ENCODE measurements around the gene HUNK. TPM values are rescaled to one million over a fixed set of nuclear protein-coding genes. Genes with fewer than 3 reads are reported as not detected.

Gene HUNK
- total and polyA plus RNA-seq, 2 experiments from 2014 or later: 1.6 to 5.1 TPM

DNA sequence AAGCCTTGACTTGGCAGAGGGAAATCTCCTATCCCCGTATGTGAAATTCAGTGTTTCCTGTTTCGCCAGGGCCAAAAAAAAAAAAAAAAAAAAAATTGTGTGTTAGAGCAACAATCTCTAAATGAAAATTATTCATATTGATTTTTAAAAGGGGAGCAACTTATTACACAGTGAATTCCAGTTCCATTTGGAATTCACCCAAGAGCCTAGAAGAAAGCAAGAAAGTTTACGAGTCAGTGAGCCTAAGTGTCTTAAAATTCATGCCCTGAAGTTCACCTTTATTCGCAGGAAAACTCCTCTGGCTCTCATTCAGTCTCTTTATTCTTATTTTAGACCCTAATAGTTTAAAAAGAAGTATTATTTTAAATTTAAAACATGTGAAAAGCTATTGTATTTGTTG is 42.1 kb upstream of the HUNK start (continued):
- TF ChIP-seq, protein P1, sequence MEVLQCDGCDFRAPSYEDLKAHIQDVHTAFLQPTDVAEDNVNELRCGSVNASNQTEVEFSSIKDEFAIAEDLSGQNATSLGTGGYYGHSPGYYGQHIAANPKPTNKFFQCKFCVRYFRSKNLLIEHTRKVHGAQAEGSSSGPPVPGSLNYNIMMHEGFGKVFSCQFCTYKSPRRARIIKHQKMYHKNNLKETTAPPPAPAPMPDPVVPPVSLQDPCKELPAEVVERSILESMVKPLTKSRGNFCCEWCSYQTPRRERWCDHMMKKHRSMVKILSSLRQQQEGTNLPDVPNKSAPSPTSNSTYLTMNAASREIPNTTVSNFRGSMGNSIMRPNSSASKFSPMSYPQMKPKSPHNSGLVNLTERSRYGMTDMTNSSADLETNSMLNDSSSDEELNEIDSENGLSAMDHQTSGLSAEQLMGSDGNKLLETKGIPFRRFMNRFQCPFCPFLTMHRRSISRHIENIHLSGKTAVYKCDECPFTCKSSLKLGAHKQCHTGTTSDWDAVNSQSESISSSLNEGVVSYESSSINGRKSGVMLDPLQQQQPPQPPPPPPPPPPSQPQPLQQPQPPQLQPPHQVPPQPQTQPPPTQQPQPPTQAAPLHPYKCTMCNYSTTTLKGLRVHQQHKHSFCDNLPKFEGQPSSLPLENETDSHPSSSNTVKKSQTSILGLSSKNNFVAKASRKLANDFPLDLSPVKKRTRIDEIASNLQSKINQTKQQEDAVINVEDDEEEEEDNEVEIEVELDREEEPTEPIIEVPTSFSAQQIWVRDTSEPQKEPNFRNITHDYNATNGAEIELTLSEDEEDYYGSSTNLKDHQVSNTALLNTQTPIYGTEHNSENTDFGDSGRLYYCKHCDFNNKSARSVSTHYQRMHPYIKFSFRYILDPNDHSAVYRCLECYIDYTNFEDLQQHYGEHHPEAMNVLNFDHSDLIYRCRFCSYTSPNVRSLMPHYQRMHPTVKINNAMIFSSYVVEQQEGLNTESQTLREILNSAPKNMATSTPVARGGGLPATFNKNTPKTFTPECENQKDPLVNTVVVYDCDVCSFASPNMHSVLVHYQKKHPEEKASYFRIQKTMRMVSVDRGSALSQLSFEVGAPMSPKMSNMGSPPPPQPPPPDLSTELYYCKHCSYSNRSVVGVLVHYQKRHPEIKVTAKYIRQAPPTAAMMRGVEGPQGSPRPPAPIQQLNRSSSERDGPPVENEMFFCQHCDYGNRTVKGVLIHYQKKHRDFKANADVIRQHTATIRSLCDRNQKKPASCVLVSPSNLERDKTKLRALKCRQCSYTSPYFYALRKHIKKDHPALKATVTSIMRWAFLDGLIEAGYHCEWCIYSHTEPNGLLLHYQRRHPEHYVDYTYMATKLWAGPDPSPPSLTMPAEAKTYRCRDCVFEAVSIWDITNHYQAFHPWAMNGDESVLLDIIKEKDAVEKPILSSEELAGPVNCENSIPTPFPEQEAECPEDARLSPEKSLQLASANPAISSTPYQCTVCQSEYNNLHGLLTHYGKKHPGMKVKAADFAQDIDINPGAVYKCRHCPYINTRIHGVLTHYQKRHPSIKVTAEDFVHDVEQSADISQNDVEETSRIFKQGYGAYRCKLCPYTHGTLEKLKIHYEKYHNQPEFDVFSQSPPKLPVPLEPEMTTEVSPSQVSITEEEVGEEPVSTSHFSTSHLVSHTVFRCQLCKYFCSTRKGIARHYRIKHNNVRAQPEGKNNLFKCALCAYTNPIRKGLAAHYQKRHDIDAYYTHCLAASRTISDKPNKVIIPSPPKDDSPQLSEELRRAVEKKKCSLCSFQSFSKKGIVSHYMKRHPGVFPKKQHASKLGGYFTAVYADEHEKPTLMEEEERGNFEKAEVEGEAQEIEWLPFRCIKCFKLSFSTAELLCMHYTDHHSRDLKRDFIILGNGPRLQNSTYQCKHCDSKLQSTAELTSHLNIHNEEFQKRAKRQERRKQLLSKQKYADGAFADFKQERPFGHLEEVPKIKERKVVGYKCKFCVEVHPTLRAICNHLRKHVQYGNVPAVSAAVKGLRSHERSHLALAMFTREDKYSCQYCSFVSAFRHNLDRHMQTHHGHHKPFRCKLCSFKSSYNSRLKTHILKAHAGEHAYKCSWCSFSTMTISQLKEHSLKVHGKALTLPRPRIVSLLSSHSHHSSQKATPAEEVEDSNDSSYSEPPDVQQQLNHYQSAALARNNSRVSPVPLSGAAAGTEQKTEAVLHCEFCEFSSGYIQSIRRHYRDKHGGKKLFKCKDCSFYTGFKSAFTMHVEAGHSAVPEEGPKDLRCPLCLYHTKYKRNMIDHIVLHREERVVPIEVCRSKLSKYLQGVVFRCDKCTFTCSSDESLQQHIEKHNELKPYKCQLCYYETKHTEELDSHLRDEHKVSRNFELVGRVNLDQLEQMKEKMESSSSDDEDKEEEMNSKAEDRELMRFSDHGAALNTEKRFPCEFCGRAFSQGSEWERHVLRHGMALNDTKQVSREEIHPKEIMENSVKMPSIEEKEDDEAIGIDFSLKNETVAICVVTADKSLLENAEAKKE (CRISPR knock-in tag; IDR thresholded peaks at IDR 0.05): no peak
- no peak for TF ChIP-seq EZH2 (IDR thresholded peaks at IDR 0.05; ENCODE audit: low read depth, unreplicated experiment)

DNA sequence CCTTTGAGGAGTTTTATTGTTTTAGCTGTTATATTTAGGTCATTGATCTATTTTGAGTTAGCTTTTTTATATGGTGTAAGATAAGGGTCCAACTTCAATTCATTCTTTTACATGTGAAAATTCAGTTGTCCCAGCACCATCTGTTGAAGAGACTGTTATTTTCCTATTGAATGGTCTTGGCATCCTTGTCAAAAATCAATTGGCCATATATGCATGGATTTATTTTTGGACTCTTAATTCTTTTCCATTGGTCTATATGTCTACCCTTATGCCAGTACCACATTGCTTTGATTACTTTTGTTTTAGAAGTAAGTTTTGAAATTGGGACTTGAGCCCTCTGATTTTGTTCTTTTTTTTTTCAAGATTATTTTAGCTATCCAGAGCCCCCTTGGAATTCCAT is 35.8 kb upstream of the HUNK start:
- H3F3A ChIP-seq (replicated peaks; ENCODE audit: low read depth): no peaks in the 10 kb centered on the region

More for the DNA sequence above, 35.8 kb upstream of the HUNK start:
- peaks cover 2% of the 10 kb centered on the region for H3K27me3 Mint-ChIP-seq (ENCODE audit: insufficient read depth, low read depth, poor library complexity)
- ATAC-seq: no peak
- H3K27ac Mint-ChIP-seq: no peak overlapping the region
- Histone ChIP-seq H3K36me3 (ENCODE audit: insufficient read depth) (no peaks in the 10 kb centered on the region), H3K79me2 (replicated peaks; ENCODE audit: insufficient read depth) (no peaks in the 10 kb centered on the region), H3K9me2 (ENCODE audit: insufficient read depth) (peaks cover 6% of the 10 kb centered on the region; the same call in 1 of the 2 replicates), H3K4me3 (no peak overlapping the region), H3K4me2 (no peak overlapping the region), H2AFZ (no peak overlapping the region), H4K20me1 (replicated peaks; ENCODE audit: insufficient read depth) (no peaks in the 10 kb centered on the region), H3K4me1 (ENCODE audit: insufficient read depth) (no peaks in the 10 kb centered on the region), H3K27me3 (ENCODE audit: insufficient read depth) (no peaks in the 10 kb centered on the region), H3K27ac (ENCODE audit: low read depth) (no peak overlapping the region)
- no peaks in the 10 kb centered on the region for H3K36me3 Mint-ChIP-seq (ENCODE audit: low read depth)
- no peaks in the 10 kb centered on the region for H3K4me1 Mint-ChIP-seq
- DNase-seq (ENCODE audit: low spot score): no peak
- no peak overlapping the region for H3K4me3 Mint-ChIP-seq
- no peaks in the 10 kb centered on the region for H3K9me3 Mint-ChIP-seq
- TF ChIP-seq, protein P2, sequence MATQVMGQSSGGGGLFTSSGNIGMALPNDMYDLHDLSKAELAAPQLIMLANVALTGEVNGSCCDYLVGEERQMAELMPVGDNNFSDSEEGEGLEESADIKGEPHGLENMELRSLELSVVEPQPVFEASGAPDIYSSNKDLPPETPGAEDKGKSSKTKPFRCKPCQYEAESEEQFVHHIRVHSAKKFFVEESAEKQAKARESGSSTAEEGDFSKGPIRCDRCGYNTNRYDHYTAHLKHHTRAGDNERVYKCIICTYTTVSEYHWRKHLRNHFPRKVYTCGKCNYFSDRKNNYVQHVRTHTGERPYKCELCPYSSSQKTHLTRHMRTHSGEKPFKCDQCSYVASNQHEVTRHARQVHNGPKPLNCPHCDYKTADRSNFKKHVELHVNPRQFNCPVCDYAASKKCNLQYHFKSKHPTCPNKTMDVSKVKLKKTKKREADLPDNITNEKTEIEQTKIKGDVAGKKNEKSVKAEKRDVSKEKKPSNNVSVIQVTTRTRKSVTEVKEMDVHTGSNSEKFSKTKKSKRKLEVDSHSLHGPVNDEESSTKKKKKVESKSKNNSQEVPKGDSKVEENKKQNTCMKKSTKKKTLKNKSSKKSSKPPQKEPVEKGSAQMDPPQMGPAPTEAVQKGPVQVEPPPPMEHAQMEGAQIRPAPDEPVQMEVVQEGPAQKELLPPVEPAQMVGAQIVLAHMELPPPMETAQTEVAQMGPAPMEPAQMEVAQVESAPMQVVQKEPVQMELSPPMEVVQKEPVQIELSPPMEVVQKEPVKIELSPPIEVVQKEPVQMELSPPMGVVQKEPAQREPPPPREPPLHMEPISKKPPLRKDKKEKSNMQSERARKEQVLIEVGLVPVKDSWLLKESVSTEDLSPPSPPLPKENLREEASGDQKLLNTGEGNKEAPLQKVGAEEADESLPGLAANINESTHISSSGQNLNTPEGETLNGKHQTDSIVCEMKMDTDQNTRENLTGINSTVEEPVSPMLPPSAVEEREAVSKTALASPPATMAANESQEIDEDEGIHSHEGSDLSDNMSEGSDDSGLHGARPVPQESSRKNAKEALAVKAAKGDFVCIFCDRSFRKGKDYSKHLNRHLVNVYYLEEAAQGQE (IDR thresholded peaks at IDR 0.05; ENCODE audit: unreplicated experiment): no peak
- TF ChIP-seq ZNF114 (CRISPR knock-in tag; IDR thresholded peaks at IDR 0.05) (no peak), POLR2AphosphoS5 (IDR thresholded peaks at IDR 0.05; ENCODE audit: low read depth) (no peak), STAT1 (IDR thresholded peaks at IDR 0.05; ENCODE audit: unreplicated experiment) (no peak), EZH2 (IDR thresholded peaks at IDR 0.05; ENCODE audit: low read depth, unreplicated experiment) (no peak), ZNF331 (CRISPR knock-in tag; IDR thresholded peaks at IDR 0.05; ENCODE audit: low read depth) (no peak), JUNB (IDR thresholded peaks at IDR 0.05; ENCODE audit: unreplicated experiment) (no peak), EZH2phosphoT487 (IDR thresholded peaks at IDR 0.05; ENCODE audit: unreplicated experiment) (no peak)
- TF ChIP-seq, protein P3, sequence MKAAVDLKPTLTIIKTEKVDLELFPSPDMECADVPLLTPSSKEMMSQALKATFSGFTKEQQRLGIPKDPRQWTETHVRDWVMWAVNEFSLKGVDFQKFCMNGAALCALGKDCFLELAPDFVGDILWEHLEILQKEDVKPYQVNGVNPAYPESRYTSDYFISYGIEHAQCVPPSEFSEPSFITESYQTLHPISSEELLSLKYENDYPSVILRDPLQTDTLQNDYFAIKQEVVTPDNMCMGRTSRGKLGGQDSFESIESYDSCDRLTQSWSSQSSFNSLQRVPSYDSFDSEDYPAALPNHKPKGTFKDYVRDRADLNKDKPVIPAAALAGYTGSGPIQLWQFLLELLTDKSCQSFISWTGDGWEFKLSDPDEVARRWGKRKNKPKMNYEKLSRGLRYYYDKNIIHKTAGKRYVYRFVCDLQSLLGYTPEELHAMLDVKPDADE (IDR thresholded peaks at IDR 0.05): no peak
